Retina (tissue), 1 donor: ENCODE measurements around the gene EGLN2.
"Not testable (repeated sequence)": the region's sequence is repeated elsewhere in the genome, so short reads cannot be mapped to it uniquely, and the experiment has no call there.

ENCODE experiments used
- DNase-seq: peaks from one replicate; pipeline ENCODE4 v3.0.0-alpha.2; 2016

The EGLN2 gene

DNA sequence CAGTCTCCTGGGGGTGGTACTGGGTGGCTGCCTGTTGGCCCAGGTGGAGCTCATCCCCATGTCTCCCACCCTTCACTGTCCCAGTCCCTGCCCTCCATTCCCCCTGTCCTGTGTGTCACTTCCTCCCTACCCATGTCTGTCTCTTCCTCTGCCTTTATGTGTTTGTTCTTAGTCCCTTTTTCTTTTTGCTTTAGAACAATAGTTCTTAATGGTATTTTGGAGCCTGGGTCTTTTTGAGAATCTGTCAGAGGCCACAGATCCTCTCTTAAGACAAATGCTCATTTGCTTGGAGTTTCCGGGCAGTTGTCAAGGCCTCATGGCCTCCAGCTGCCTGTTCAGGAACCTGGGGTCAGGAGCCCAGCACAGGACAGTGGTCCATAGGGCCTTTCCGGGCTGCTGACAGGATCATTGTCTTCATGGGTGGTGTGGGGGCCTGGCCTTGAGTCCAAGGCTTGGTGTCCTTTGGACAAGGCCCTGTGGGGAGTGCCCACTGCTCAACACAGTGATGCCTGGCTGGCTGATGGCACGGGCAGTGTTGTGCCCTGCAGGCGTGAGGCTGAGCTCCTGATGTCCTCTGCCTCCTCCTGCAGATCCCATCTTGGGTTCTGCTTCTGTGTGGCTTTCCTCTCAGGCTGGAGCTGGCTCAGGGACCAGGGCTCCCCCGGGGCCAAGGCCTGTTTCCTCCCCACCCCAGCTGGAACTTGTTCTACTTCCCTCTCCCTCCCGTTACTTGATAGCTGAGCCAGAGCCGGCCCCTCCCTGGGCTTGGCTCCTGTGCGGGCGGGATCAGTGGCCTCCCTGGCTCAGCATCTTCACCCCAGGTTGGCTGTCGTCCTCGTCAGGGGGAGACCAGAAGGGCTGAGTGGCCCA lies 3.5 kb downstream of the EGLN2 start:
- no peak for DNase-seq

DNA sequence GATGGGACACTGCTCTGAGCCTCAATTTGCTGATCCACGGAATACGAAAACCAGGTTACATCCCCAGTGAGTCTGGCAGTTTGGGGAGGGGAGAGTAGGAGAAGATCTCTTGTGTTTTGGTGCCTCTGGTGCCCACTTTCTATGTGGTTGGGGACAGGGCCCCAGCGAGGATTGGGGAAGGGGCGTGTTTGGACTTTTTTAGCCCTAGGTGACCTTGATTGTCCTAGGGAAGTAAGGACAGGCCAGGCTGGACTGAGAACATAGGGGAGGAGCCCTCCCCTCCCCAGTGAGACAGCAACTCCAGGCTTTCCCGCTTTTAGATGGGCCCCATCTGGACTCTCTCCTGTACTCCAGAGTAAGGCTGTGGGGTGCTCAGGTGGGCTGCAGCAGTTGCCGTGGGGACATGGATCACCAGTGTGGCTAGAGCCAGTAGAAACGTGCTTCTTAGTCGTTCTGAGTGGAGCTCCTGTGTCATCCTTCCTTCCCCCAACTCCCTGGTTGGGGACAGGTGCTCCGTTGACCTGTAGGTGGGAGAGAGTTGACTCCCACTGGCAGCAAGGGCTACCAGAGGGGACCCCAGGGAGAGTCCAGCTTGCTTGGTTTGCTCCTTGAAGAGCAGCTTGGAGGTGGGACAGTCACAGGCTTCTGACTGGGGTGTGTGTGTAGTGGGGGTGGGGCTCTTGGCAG lies 4.3 kb downstream of the EGLN2 start:
- no peak for DNase-seq

DNA sequence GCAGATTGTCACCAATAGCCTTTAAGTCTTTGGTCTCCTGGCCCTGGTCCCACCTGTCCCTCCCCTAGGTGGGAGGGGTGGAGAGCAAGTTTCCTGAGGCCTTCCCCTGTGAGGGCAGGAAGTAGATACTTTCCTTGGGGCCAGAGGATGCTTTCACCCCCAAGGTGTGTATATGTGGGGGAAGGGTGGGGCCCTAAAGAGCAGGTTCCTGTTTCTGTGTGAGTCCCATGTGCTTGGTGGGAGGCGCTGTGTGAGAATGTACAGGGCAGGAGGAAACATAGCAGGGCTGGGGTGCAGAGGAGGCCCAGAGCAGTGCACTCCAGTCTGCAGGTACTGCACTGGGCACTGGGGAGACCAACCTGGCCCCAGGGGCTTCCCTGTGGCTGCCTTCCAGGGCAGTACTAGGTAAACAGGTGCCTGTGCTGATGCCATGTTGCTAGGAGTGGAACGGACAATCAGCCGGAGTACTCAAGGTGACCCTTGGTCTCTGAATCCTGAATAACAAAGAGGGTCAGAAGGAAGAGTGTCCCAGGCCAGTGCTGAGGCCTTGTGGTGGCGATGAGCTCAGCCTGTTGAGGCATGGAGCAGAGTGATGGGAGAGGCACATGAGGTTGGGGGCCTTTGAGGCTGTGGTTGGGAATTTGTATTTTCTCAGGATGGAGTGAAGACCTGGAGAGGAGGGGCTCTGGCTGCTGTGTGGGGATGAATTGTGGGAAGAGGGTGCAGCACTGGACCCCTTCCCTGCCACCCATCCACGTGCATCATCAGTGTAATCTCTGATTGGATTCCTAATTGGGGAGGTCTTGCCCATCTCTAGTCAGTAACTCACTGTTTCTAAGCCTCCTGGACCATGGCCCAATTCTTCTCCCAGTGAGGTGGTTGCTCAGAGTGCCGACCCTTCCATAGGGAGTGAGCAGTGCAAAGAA lies 5.1 kb downstream of the EGLN2 start:
- DNase-seq = no peak

DNA sequence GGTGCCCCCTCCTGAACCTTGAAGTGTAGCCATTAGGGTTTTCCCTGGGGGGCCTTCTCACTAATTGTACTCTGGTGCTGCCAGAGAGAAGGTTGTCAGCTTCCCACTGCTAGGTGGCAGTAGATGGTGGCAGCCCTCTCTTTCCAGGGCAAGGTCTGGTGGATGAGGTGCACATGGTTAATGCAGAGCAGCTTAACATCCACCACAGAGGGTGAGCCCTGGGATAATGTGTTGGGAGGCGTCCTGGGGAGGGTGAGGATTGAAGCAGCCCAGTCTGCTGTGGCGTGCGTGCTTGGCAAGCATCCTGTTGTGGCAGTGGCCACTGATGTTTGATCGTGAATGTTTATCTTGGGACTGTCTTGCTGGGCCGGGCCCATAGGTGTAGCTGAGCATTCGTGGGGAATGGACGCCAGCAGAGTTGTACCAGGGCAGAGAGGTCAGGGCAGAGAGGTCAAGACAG lies 5.8 kb downstream of the EGLN2 start:
- no peak for DNase-seq

DNA sequence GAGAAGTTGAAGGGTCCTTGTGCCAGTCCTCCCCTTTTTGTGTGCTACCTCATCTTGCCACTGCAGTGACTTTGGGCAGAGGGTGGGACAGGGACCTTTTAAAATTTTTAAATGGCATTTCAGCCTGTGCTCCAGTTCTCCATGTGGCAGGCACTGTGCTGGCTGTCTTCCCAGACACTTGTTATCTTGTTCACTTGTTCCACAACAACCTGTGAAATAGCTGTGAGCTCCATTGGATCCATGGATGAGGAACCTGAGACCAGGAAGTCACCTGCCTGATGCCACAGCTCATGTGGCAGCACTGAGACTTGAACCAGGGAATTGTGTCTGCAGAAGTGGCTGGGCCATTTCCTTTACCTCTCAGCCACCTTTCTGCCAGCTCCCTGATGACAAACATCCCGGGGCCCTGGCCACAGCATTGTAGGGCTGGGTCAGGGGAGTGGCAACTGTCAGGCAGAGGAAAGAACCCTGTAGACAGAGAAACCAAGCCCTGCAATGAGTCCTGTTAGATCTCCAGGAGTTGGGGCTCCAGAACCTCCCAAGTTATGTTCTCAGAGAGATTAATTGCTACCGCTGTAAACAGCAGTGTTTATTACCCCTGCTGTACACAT lies 6.4 kb downstream of the EGLN2 start:
- no peak for DNase-seq

DNA sequence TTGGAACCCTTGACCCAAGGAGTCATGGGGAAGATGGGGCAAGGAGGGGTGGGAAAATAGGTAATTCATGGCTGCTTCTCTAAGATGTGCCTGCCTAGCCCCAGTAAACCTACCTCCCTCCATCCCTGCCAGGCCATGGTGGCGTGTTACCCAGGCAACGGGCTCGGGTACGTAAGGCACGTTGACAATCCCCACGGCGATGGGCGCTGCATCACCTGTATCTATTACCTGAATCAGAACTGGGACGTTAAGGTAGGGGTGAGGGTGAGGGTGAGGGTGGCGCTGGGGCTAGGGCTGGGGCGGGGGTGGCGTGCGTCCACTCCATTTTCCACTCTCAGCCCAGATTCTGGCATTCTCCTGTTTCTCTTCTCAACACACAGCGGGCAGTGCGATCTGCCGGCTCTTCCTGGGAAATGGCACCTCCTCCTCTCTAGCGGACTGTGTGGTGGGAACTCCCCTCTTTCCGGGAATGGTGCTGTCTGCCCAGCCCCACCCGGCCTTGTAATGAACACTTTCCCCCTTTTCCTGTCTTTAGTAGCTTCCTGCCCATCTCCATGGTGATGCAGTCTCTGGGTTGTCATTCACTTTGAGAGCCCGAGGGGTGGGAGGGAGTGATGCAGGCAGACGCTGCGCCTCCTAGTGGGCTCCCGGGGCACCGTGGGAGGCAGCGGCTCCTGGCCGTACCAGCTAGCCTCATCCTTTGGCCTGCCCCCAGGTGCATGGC lies 7.6 kb downstream of the EGLN2 start:
- peak; percentile 90 for DNase-seq

DNA sequence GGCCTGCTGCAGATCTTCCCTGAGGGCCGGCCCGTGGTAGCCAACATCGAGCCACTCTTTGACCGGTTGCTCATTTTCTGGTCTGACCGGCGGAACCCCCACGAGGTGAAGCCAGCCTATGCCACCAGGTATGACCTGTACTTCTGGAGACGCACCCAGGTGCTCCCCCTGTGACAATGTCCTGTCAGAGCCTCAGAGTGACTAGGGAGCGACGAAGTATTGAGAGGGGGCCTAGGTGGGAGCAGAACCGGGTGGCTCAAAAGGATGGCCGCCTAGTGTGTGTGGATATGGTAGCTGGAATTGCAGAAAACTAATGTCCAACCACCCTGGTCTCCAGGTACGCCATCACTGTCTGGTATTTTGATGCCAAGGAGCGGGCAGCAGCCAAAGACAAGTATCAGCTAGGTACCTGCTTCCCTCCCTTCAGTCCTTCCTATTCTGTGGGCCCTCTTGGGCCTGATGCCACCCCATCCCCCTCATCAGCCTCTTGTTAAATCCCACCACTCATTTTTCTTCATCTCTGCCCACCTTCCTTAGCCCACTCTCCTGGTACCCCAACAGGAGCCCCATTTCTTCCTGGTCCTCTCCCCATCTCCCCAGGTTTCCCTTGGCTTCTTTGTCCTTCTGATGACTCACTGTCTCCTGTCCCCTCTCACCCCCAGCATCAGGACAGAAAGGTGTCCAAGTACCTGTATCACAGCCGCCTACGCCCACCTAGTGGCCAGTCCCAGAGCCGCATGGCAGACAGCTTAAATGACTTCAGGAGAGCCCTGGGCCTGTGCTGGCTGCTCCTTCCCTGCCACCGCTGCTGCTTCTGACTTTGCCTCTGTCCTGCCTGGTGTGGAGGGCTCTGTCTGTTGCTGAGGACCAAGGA lies 8.4 kb downstream of the EGLN2 start:
- no peak for DNase-seq

DNA sequence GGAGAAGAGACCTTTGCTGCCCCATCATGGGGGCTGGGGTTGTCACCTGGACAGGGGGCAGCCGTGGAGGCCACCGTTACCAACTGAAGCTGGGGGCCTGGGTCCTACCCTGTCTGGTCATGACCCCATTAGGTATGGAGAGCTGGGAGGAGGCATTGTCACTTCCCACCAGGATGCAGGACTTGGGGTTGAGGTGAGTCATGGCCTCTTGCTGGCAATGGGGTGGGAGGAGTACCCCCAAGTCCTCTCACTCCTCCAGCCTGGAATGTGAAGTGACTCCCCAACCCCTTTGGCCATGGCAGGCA lies 9.0 kb downstream of the EGLN2 start:
- no peak for DNase-seq

DNA sequence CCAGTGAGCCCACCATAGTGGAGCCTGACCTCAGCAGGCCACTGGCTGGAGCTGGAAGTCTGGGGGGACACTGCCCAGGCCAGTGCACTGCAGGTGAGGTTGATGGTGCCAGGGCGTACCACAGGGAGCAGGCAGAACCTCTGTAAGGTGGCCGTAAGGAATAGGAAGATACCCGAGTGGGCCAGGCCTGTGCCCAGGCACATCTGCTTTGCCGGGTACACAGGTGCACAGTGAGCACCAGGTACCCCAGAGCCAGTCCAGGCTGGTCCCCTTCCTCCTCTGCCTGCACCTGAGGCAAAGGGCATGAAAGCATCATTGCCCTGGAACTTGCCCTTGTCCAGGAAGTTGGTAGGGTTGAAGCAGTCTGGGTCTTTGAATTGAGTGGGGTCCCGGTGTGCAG lies 9.5 kb downstream of the EGLN2 start:
- no peak for DNase-seq

DNA sequence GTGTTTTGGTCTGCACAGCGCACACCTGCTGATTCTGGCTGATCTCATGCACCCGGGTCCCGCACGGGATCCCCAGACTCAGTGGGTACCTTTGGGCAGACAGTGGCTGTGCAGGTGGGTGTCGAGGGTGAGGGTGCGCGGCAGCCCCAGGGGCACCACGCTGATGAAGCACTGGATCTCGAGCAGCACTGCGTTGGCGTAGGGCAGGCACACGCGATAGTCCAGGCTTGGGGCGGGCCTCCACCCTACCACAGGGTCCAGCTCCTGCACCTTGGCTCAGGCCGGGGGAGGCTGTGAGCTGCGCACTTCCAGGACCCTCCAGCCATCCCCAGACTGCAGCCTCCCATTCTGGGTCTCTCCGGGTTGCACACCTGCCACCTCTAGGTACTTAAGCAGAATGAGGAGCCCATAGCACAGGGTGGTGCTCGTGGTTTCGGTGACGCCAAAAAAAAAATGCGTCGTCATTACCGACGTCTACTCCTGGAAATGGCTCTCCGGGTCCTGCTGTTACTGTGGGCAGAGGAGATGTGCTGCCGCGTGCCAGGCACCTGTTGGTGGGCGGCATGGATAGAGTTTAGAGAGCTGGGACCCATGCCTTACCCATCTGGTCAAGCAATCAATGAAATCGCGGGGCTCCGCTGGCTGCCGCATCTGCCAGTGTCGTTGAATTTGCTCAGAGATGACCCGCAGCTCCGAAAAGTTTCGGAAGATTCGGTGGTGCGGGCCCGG lies 10.5 kb downstream of the EGLN2 start:
- no peak for DNase-seq

DNA sequence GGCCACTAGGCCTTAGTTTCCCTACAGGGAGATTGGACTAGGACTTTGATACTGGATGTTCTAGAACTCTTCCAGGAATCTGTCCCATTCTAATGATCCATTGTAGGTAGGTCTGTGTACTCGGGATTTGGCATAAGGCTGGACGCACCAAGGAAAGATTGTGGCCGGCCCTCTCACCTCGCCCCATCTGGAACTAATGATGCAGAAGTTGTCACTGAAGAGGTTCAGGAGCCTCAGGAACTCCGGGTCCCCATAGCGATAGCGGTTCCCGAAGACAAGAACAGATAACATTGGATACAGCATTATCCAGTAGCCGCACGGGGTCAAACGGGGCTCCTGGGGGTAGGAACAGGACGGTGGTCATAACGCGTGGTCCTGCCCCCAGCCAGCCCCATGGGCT lies 11.2 kb downstream of the EGLN2 start:
- no peak for DNase-seq

DNA sequence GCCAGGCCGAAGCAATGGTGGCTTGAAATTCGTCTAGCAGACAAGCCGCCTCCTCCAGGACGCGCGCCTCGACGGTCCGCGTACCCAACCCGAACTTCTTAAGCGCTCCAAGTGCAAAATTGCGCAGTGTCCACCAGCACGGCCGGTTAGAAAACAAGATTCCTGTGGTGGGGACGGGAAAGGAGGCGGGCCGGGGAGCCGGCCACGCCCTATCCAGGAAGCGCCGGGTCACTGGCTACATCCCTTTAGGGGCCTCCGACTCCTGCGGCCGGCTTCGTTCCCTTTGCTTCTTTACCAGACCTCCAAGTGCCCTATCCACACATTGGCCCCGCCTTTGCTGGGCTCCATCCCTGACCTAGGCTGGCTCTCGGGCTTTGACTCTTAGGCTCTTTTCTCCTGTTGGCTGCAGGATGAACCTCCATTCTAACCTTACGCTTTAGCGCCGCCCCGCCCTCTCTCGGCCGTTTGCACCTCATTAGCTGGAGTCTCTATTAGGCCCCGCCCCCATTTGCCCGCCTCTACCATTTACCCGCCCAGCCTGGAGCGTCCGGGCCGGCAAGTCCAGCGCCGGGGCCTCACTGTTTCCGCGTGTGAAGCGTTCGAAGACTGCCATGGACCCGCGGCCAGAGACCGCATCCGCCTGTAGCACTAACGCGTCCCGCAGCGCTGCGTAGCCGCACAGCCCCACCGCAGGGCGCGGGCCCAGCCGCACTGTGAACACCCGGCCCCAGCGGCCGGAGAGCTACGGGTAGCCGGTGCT lies 11.8 kb downstream of the EGLN2 start:
- DNase-seq = peak; percentile 92

DNA sequence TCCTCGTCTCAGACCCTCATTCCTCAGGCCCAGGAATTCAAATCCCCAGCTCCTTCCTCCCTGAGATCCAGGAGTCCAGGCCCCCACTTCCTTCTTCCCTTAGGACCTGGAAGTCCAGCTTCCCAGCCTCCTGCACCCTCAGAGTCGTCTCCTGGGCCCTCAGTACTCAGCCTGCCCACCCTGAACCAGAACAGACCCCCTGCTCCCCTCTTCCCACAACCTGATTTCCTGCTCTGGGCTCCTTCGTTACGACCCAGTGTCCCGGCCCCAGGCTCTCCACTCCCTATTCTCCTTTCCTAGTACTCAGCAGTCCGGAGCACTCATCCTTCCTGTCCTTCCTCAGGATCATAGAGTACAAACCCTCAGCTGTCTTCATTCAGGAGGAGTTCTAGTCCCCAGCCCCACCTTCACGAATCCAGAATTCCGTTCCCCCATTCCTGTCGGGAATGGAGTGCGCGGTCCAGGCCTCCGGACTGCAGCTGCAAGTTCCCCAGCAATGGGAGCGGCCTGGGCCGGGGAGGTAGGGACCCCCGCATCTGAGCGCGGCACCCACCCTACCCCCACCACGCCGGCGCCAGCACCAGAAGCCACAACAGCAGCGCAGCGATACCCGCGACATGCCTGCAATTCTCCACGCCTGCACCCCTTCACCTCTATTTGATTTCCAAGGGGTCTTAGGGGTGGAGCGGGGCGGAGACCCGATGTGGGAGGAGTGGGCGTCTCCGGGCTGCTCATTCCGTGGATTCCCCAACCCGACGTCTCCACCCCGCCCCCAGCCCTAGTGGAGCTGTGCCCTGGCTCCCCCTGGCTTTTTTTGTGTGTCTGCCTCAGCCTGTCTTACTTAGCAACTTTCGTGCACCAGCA lies 12.7 kb downstream of the EGLN2 start:
- DNase-seq = peak; percentile 67

DNA sequence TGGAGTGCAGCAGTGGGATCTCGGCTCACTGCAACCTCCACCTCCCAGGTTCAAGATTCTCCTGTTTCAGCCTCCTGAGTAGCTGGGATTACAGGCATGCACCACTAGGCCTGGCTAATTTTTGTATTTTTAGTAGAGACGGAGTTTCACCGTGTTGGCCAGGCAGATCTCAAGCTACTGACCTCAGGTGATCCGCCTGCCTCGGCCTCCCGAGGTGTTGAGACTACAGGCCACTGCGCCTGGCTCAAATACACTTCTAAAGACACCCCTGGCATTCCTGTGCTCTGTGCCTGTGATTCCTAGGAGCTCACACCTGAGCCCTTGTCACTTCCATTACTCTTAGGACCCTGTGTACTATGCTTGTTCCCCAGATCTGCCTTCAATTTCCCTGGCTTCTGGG lies 13.6 kb downstream of the EGLN2 start:
- not testable (repeated sequence) for DNase-seq

DNA sequence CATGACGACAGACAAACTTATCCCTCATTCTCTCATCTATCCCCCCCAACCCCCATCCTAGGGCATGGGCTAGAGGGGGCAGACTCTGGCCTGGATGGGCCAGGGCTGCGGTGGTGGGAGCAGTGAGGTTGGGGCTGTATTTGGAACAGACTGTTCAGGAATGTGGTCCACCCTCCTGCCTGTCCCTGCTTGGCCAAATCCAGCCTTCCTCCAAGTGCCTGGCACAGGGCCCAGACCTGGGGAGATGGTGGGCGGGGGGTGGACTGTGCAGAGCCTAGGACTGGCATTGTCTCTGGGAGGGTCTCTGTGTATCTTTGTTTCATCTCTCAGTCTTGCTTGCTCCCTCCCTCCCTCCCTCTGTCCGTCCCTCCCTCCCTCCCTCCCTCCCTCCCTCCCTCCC lies 14.2 kb downstream of the EGLN2 start:
- DNase-seq = no peak

DNA sequence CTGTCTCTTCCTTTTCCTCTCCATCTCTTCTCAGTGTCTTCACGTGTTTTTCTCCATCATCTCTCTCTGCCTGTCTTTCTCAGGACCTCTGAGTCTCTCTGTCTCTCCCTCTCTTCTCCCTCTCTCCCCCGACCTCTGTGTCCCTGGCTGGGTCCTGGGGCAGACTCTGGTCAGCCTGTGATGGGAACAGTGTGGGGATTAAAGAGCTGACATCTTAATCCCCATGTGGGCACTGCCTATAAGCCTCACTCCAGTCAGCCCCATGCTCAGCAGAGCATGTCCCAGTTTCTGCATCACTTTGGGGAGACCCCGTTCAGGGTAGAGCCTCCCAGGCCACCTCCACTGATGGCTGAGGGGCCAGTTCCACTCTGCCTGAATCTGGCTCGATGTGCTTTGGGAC lies 16.2 kb downstream of the EGLN2 start:
- no peak for DNase-seq

DNA sequence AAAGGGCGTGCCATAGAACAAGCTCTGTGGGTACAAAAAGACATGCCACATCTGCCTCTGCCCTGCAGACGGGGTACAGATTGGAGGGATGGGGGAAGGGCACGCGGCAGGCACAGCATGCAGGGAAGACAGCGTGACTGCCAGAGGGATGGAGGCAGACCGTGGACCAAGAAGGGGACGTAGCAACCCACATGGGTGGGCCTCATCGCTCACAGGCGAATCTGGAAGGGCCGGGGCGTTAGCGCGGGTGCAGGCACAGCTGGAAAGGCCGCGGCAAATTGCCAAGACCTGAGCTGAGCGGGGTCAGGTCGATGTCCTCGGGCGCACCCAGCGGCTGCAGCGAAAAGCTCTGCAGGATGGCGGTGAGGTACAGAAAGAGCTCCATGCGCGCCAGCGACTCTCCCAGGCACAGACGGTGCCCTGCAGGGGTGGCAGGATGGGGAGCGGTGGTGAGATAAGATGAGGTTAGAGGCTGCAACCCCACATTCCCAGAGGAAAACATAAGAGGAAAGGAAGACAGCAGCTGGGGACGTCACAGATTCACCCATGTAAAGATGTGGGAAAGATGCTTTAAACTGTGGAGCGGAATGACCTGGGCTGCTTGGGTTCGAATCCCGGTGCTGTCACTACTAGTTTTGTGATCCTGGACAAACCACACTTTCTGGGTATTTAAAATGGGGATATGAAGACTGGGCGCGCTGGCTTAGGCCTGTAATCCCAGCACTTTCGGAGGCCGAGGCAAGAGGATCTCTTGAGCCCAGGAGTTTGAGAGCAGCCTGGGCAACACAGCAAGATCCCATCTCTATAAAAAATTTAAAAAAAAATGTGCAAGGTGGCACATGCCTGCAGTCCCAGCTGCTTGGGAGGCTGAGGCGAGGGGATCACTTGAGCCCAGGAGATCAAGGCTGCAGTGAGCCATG lies 19.7 kb downstream of the EGLN2 start:
- peak; percentile 71 for DNase-seq
